HCT116 (cell line): ENCODE results near the gene SOHLH2. TPM values are rescaled to one million over a fixed set of nuclear protein-coding genes. Genes with fewer than 3 reads are reported as not detected.

Experiments
- ATAC-seq: fragments of 200-7000 bp; cut with Tn5 transposase; 2 replicates; pipeline ENCODE4 v1.9.1; 2020; ENCODE audit warnings: mild to moderate bottlenecking, moderate library complexity
- BruUV-seq: library from RNA; stranded (reverse); fragments of 400-500 nt; replicated peaks from 2 replicates; lab custom pipeline; 2021; lab: Mats Ljungman, UMichigan
- CTCF ChIA-PET: fragments of 300-600 bp; sonication (Branson Sonifier 250); formaldehyde crosslinking; loops from one replicate; lab custom pipeline; 2021; ENCODE audit warnings: antibody characterized with exemption; lab: Charles Lee
- POLR2A ChIA-PET: fragments of 300-600, 350-600 bp; sonication (Branson Sonifier 250); formaldehyde crosslinking; loops from one replicate; lab custom pipeline; 2021; ENCODE audit warnings: antibody characterized with exemption; lab: Charles Lee
- RAD21 ChIA-PET, 2 experiments: fragments of 300-600 bp; sonication (Branson Sonifier 250); formaldehyde crosslinking; loops; one replicate each; lab custom pipeline; 2023; ENCODE audit warnings: low total read pairs in 2 of 2; ENCODE audit not compliant: uncharacterized antibody in 2 of 2, unreplicated experiment in 2 of 2, low non-redundant PET in 1 of 2; lab: Charles Lee
- DNase-seq: peaks from one replicate; pipeline ENCODE4 v3.0.0-alpha.2; 2010; ENCODE audit warnings: low read depth, low spot score
- H2AFZ ChIP-seq: fragments of 200-600 bp; shearing (Covaris generic), sonication (generic); 2 replicates; pipeline ENCODE4 v1.6.1; 2017; ENCODE audit warnings: low read depth, mixed run types, mixed read lengths, antibody characterized with exemption, low read length; ENCODE audit not compliant: poor library complexity, severe bottlenecking
- H3K27ac ChIP-seq: 2 replicates; pipeline ENCODE4 v1.5.1; 2012; ENCODE audit warnings: low read depth, low read length
- H3K27me3 ChIP-seq: fragments of 200-600 bp; sonication (generic); 2 replicates; pipeline ENCODE4 v1.6.1; 2016; ENCODE audit warnings: mixed run types, low read length, mixed read lengths; ENCODE audit not compliant: insufficient read depth
- H3K36me3 ChIP-seq, 2 experiments: fragments of 200-500 bp in 1 of 2; fragments of 200-600 bp in 1 of 2; sonication (Bioruptor generic) in 1 of 2; sonication (generic) in 1 of 2; 2 replicates each; pipeline versions ENCODE4 v1.5.1 to v1.6.1; 2014 to 2016; ENCODE audit warnings: low read length in 2 of 2, inconsistent platforms in 1 of 2, mixed read lengths in 1 of 2, mixed run types in 1 of 2; ENCODE audit not compliant: insufficient read depth in 2 of 2, control insufficient read depth in 1 of 2
- H3K4me1 ChIP-seq, 2 experiments: fragments of 200-600 bp in 1 of 2; sonication (generic) in 1 of 2; 2 replicates each; pipeline versions ENCODE4 v1.5.1 to v1.6.1; 2012 to 2017; ENCODE audit warnings: low read length in 2 of 2, inconsistent platforms in 1 of 2, mild to moderate bottlenecking in 1 of 2, mixed read lengths in 1 of 2, mixed run types in 1 of 2, moderate library complexity in 1 of 2; ENCODE audit not compliant: insufficient read depth in 2 of 2, control insufficient read depth in 1 of 2
- H3K4me2 ChIP-seq: fragments of 200-600 bp; sonication (generic); 2 replicates; pipeline ENCODE4 v1.6.1; 2017; ENCODE audit warnings: mixed run types, low read length, mixed read lengths
- H3K4me3 ChIP-seq, 2 experiments: fragments of 200-600 bp in 1 of 2; sonication (generic) in 1 of 2; replicated peaks in 1 of 2; 2 replicates each; pipeline ENCODE4 v1.5.1; 2011 to 2016; ENCODE audit warnings: low read length in 2 of 2, control low read depth in 1 of 2, low read depth in 1 of 2, mild to moderate bottlenecking in 1 of 2, mixed read lengths in 1 of 2, mixed run types in 1 of 2
- H3K79me2 ChIP-seq: fragments of 200-600 bp; sonication (generic); 2 replicates; pipeline ENCODE4 v1.6.1; 2017; ENCODE audit warnings: mild to moderate bottlenecking, mixed run types, low read length, moderate library complexity, mixed read lengths; ENCODE audit not compliant: insufficient read depth
- H3K9ac ChIP-seq: fragments of 200-600 bp; sonication (generic); 2 replicates; pipeline ENCODE4 v1.6.1; 2016; ENCODE audit warnings: low read length, mixed read lengths
- H3K9me2 ChIP-seq: fragments of 200-600 bp; sonication (generic), shearing (Covaris generic); 2 replicates; pipeline ENCODE4 v1.6.1; 2017; ENCODE audit warnings: mixed run types, mild to moderate bottlenecking, moderate library complexity; ENCODE audit not compliant: insufficient read depth
- H3K9me3 ChIP-seq, 2 experiments: fragments of 200-500 bp in 1 of 2; fragments of 200-600 bp in 1 of 2; sonication (Bioruptor generic) in 1 of 2; sonication (generic) in 1 of 2; 2 replicates each; pipeline ENCODE4 v1.6.1; 2014 to 2017; ENCODE audit warnings: low read length in 2 of 2, mixed read lengths in 2 of 2, inconsistent platforms in 1 of 2, low read depth in 1 of 2, mild to moderate bottlenecking in 1 of 2, mixed run types in 1 of 2, moderate library complexity in 1 of 2; ENCODE audit not compliant: control insufficient read depth in 1 of 2, insufficient read depth in 1 of 2
- H4K20me1 ChIP-seq: fragments of 200-600 bp; sonication (generic), shearing (Covaris generic); 2 replicates; pipeline ENCODE4 v1.6.1; 2017; ENCODE audit warnings: mixed run types, mild to moderate bottlenecking, moderate library complexity; ENCODE audit not compliant: insufficient read depth
- CBX3 ChIP-seq: IDR thresholded peaks from 2 replicates; pipeline ENCODE4 v1.6.1; 2012; ENCODE audit warnings: low read depth
- CEBPB ChIP-seq: IDR thresholded peaks from 2 replicates; pipeline ENCODE4 v1.6.1; 2012; ENCODE audit warnings: low read depth
- CTCF ChIP-seq, 3 experiments: fragments of 200-600 bp in 1 of 3; sonication (generic) in 1 of 3; IDR thresholded peaks in 2 of 3; conservative IDR thresholded peaks in 1 of 3; 2 replicates each; pipeline ENCODE4 v1.5.1; 2012 to 2017; ENCODE audit warnings: low read depth in 2 of 3, low read length in 2 of 3, antibody characterized with exemption in 1 of 3, borderline replicate concordance in 1 of 3, control low read depth in 1 of 3, mild to moderate bottlenecking in 1 of 3, mixed read lengths in 1 of 3, mixed run types in 1 of 3, moderate library complexity in 1 of 3; ENCODE audit not compliant: insufficient read depth in 1 of 3
- EGR1 ChIP-seq: IDR thresholded peaks from 2 replicates; pipeline ENCODE4 v1.6.1; 2012; ENCODE audit warnings: low read depth
- EZH2 ChIP-seq: fragments of 200-600 bp; sonication (generic); IDR thresholded peaks from 2 replicates; pipeline ENCODE4 v1.6.1; 2017; ENCODE audit warnings: antibody characterized with exemption, mixed run types
- EZH2phosphoT487 ChIP-seq: fragments of 200-600 bp; IDR thresholded peaks from 2 replicates; pipeline ENCODE4 v1.6.1; 2018; ENCODE audit warnings: antibody characterized with exemption, borderline replicate concordance
- FOSL1 ChIP-seq: IDR thresholded peaks from 2 replicates; pipeline ENCODE4 v1.6.1; 2012; ENCODE audit warnings: low read depth
- MAX ChIP-seq: IDR thresholded peaks from 2 replicates; pipeline ENCODE4 v1.6.1; 2012
- POLR2A ChIP-seq: IDR thresholded peaks from 2 replicates; pipeline ENCODE4 v1.7.0; 2011; ENCODE audit warnings: borderline replicate concordance; ENCODE audit not compliant: insufficient read depth, insufficient read length; ENCODE audit errors: extremely low read depth
- POLR2AphosphoS5 ChIP-seq: IDR thresholded peaks from 2 replicates; pipeline ENCODE4 v1.6.1; 2011; ENCODE audit warnings: mild to moderate bottlenecking, low read depth, low read length, moderate library complexity
- RAD21 ChIP-seq: IDR thresholded peaks from 2 replicates; pipeline ENCODE4 v1.6.1; 2012; ENCODE audit warnings: low read depth, mild to moderate bottlenecking
- REST ChIP-seq: IDR thresholded peaks from 2 replicates; pipeline ENCODE4 v1.6.1; 2012; ENCODE audit warnings: low read depth
- SIN3A ChIP-seq: IDR thresholded peaks from 2 replicates; pipeline ENCODE4 v1.6.1; 2012; ENCODE audit warnings: low read depth
- SP1 ChIP-seq: IDR thresholded peaks from 2 replicates; pipeline ENCODE4 v1.6.1; 2012; ENCODE audit warnings: low read depth
- SRF ChIP-seq: IDR thresholded peaks from 2 replicates; pipeline ENCODE4 v1.6.1; 2012; ENCODE audit warnings: low read depth
- YY1 ChIP-seq: IDR thresholded peaks from 2 replicates; pipeline ENCODE4 v1.6.1; 2011; ENCODE audit warnings: low read length, low read depth, moderate library complexity, mild to moderate bottlenecking; ENCODE audit not compliant: insufficient replicate concordance; ENCODE audit errors: extremely low read depth
- ZBTB33 ChIP-seq: IDR thresholded peaks from 2 replicates; pipeline ENCODE4 v1.6.1; 2011; ENCODE audit warnings: mild to moderate bottlenecking, low read length, moderate library complexity; ENCODE audit not compliant: insufficient replicate concordance; ENCODE audit errors: extremely low read depth
- intact Hi-C: fragments of 100-400 bp; cut with micrococcal nuclease; formaldehyde crosslinking; loops from 2 replicates; pipeline ENCODE4 v1.10.0; 2022
- total RNA-seq: library from RNA; stranded (reverse); gene quantifications from one replicate; pipeline ENCODE4 v1.2.1, GENCODE V29; 2021; ENCODE audit not compliant: unreplicated experiment
- TF ChIP-seq, protein P1 (sequence below): IDR thresholded peaks from 2 replicates; pipeline ENCODE4 v1.6.1; 2012

SOHLH2 gene
- total RNA-seq, 1 experiment from 2014 or later, result not detected

DNA sequence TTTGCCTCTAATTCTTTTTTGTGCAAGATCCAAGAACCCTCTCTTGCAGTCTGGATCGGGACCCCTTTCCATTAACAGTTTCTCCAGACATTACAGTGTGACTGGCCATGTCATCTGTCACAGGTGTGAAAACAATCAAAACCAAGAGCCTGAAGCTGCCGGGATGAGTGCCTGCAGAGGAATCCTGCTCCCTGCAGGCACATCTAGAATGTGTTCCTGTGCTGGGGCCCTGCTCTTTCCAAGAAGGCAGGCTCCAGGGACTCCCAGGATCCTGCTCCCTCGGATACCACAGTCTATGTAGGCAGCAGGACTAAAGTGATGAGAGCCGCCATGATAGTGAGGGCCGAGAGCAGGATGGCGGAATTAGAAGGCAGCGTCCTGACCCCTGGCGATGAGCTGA, 44.5 kb upstream of the SOHLH2 start:
- ChIA-PET RAD21 (no interaction called here), POLR2A (no interaction called here), CTCF (no interaction called here)
- DNase-seq (no peak), ATAC-seq (no peak)
- H3K9me2 ChIP-seq, result no peaks in the 10 kb centered on the region
- no peaks in the 10 kb centered on the region for H4K20me1 ChIP-seq
- H3K4me3 ChIP-seq, result no peak overlapping the region
- no peaks in the 10 kb centered on the region for H3K79me2 ChIP-seq
- H3K36me3 ChIP-seq, result no peaks in the 10 kb centered on the region
- no peak overlapping the region for H3K4me2 ChIP-seq
- H3K27me3 ChIP-seq, result no peaks in the 10 kb centered on the region
- H3K9me3 ChIP-seq, result peaks cover 5 to 21% of the 10 kb centered on the region in 2 experiments; a peak in 1 of 4 replicates
- no peaks in the 10 kb centered on the region for H3K4me1 ChIP-seq
- no peak for TF ChIP-seq SIN3A
- TF ChIP-seq EZH2phosphoT487, result no peak
- no peak for TF ChIP-seq YY1
- no peak for TF ChIP-seq POLR2AphosphoS5
- no peak for TF ChIP-seq RAD21
- TF ChIP-seq CBX3, result no peak
- TF ChIP-seq POLR2A, result no peak
- no peak for TF ChIP-seq SRF
- TF ChIP-seq, protein P1, sequence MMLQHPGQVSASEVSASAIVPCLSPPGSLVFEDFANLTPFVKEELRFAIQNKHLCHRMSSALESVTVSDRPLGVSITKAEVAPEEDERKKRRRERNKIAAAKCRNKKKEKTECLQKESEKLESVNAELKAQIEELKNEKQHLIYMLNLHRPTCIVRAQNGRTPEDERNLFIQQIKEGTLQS, result no peak
- TF ChIP-seq ZBTB33, result no peak
- TF ChIP-seq FOSL1, result no peak
- TF ChIP-seq CTCF (IDR thresholded peaks at IDR 0.05 in 2 of 3, conservative IDR thresholded peaks at IDR 0.05 in 1 of 3; ENCODE audit: borderline replicate concordance in 1 of 3, insufficient read depth in 1 of 3, low read depth in 2 of 3, low read length in 2 of 3), result no peak
- TF ChIP-seq CEBPB, result no peak
- TF ChIP-seq EZH2, result no peak
- no peak for TF ChIP-seq MAX
- no peak for TF ChIP-seq EGR1
- TF ChIP-seq SP1, result no peak
- TF ChIP-seq REST, result no peak
- H3K27ac ChIP-seq, result no peak overlapping the region
- H2AFZ ChIP-seq, result no peak overlapping the region
- no peak overlapping the region for H3K9ac ChIP-seq
- no TSS peak for BruUV-seq
- intact Hi-C loops, result no loop called here
